ENCODE results near the gene ACADL. TPM values are rescaled to one million over a fixed set of nuclear protein-coding genes. Genes with fewer than 3 reads are reported as not detected.

Gene ACADL
- total and polyA plus RNA-seq, 2 experiments from 2014 or later, result 0.37 TPM; not detected in 1

DNA sequence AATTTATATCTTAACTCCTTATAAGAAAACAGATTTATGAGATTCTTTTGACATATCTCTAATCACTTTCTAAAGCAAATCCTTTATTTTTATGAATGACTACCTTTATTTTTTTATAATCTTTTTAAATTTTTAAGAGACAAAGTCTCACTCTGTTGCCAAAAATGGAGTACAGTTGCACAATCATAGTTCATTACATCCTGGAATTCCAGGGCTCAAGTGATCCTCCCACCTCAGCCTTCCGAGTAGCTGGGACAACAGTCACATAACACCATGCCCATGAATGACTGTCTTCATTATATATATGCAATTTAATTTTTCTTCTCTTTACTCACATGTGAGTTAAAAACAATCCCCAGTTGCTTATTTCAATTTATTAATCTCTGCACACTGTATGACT is 21.7 kb downstream of the ACADL start:
- Histone ChIP-seq H3K4me3 (no peak overlapping the region), H3F3A (replicated peaks; ENCODE audit: low read depth) (no peaks in the 10 kb centered on the region), H3K4me2 (no peak overlapping the region), H3K27ac (ENCODE audit: low read depth) (no peak overlapping the region), H3K79me2 (replicated peaks; ENCODE audit: insufficient read depth) (no peaks in the 10 kb centered on the region), H3K9me2 (ENCODE audit: insufficient read depth) (no peaks in the 10 kb centered on the region), H3K27me3 (ENCODE audit: insufficient read depth) (no peaks in the 10 kb centered on the region), H2AFZ (no peak overlapping the region), H3K36me3 (ENCODE audit: insufficient read depth) (no peaks in the 10 kb centered on the region), H4K20me1 (replicated peaks; ENCODE audit: insufficient read depth) (no peaks in the 10 kb centered on the region), H3K4me1 (ENCODE audit: insufficient read depth) (no peaks in the 10 kb centered on the region)
- H3K36me3 Mint-ChIP-seq (ENCODE audit: low read depth), result no peaks in the 10 kb centered on the region
- no peak for ATAC-seq
- no peak for TF ChIP-seq REST (IDR thresholded peaks at IDR 0.05; ENCODE audit: unreplicated experiment)
- no peak for TF ChIP-seq STAT1 (IDR thresholded peaks at IDR 0.05; ENCODE audit: unreplicated experiment)
- TF ChIP-seq EZH2 (IDR thresholded peaks at IDR 0.05; ENCODE audit: low read depth, unreplicated experiment), result no peak
- no peak for TF ChIP-seq POLR2AphosphoS5 (IDR thresholded peaks at IDR 0.05; ENCODE audit: low read depth)
- TF ChIP-seq ZNF462 (CRISPR knock-in tag; IDR thresholded peaks at IDR 0.05), result no peak
- TF ChIP-seq CREB1 (CRISPR knock-in tag; IDR thresholded peaks at IDR 0.05; ENCODE audit: low read depth), result no peak
- no peak for TF ChIP-seq EZH2phosphoT487 (IDR thresholded peaks at IDR 0.05; ENCODE audit: unreplicated experiment)
- no peak for TF ChIP-seq ZNF331 (CRISPR knock-in tag; IDR thresholded peaks at IDR 0.05; ENCODE audit: low read depth)
- TF ChIP-seq CTCF (conservative IDR thresholded peaks at IDR 0.05; ENCODE audit: low read depth in 2 of 2), result no peak
- H3K27me3 Mint-ChIP-seq (ENCODE audit: insufficient read depth, low read depth, poor library complexity), result peaks cover 2% of the 10 kb centered on the region
- no peak overlapping the region for H3K4me3 Mint-ChIP-seq
- H3K4me1 Mint-ChIP-seq, result no peaks in the 10 kb centered on the region
- no peaks in the 10 kb centered on the region for H3K9me3 Mint-ChIP-seq
- H3K27ac Mint-ChIP-seq, result no peak overlapping the region
- no peak for DNase-seq (ENCODE audit: low spot score)
